ENCODE data around the gene ISM2. TPM values are rescaled to one million over a fixed set of nuclear protein-coding genes. Genes with fewer than 3 reads are reported as not detected.

The ISM2 gene
- total RNA-seq, 4 donors from 2014 or later, result not detected

DNA sequence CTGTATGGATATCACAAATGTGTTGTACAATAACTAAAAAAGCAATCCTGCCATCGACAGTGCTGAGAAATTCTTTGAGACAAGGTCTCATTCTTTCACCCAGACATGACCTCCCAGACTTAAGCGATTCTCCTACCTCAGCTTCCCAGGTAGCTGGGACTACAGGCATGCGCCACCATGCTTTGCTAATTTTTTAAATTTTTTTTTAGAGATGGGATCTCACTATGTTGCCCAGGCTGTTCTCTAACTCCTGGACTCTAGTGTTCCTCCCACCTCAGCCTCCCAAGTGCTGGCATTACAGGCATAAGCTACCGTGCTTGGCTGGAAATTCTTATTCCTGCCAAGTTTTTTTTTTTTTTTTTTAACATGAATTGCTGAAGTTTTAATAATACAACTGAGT, 58.8 kb downstream of the ISM2 start:
- H3K4me3 ChIP-seq, result no peak overlapping the region

DNA sequence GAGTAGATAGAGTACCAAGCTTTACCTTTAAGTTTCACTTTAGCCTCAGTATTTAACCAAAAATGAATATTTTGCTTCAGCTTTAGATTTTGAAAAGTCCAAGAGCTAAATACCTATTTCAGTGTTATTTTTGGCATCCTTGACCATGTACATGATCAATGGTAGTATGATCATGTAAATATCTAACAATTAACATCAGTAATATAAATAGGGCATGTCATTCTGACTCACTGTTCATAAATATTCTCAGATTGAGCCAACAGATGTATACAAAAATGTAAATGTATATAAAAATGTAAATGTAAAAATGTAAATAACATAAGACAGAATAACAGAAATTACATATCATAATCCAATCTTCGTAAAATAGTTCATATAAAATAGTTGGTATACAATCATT, 60.0 kb downstream of the ISM2 start:
- TF ChIP-seq CTCF (IDR thresholded peaks at IDR 0.05) (no peak), POLR2A (IDR thresholded peaks at IDR 0.05) (no peak)
- no peaks in the 10 kb centered on the region for H3K27me3 ChIP-seq
- no peak for DNase-seq
- no peak overlapping the region for H3K27ac ChIP-seq
- no peaks in the 10 kb centered on the region for H3K4me1 ChIP-seq
- H3K4me3 ChIP-seq, result no peak overlapping the region
- H3K9me3 ChIP-seq, result no peaks in the 10 kb centered on the region
- H3K36me3 ChIP-seq, result peaks cover 0 to 95% (median 0%) of the 10 kb centered on the region in 3 donors

More for the DNA sequence above, 58.8 kb downstream of the ISM2 start:
- H3K9me3 ChIP-seq, result no peaks in the 10 kb centered on the region
- peaks cover 0 to 95% (median 0%) of the 10 kb centered on the region in 3 donors for H3K36me3 ChIP-seq
- no peak overlapping the region for H3K27ac ChIP-seq
- no peaks in the 10 kb centered on the region for H3K4me1 ChIP-seq
- no peaks in the 10 kb centered on the region for H3K27me3 ChIP-seq
- no peak for DNase-seq
- TF ChIP-seq CTCF (IDR thresholded peaks at IDR 0.05) (no peak), POLR2A (IDR thresholded peaks at IDR 0.05) (no peak)

- no peaks in the 10 kb centered on the region for H3K27me3 ChIP-seq
- no peaks in the 10 kb centered on the region for H3K9me3 ChIP-seq
- H3K4me1 ChIP-seq, result no peaks in the 10 kb centered on the region
- H3K27ac ChIP-seq, result no peak overlapping the region
- TF ChIP-seq POLR2A (IDR thresholded peaks at IDR 0.05) (no peak), CTCF (IDR thresholded peaks at IDR 0.05) (no peak)
- no peak overlapping the region for H3K4me3 ChIP-seq
- DNase-seq, result no peak
- peaks cover 0 to 95% (median 0%) of the 10 kb centered on the region in 3 donors for H3K36me3 ChIP-seq
These were observed 62.6 kb downstream of the ISM2 start for GRCh38 chr14:77436042-77436441.

- Histone ChIP-seq H3K36me3 (peaks cover 0 to 93% (median 0%) of the 10 kb centered on the region in 3 donors), H3K4me3 (no peak overlapping the region), H3K27me3 (no peaks in the 10 kb centered on the region), H3K4me1 (no peaks in the 10 kb centered on the region), H3K27ac (no peak overlapping the region), H3K9me3 (no peaks in the 10 kb centered on the region)
- DNase-seq, result no peak
- no peak for TF ChIP-seq CTCF (IDR thresholded peaks at IDR 0.05)
- no peak for TF ChIP-seq POLR2A (IDR thresholded peaks at IDR 0.05)
These were observed 72.2 kb downstream of the ISM2 start for GRCh38 chr14:77426396-77426795.

- H3K27ac ChIP-seq, result no peak overlapping the region
- H3K27me3 ChIP-seq, result no peaks in the 10 kb centered on the region
- no peak for DNase-seq
- H3K9me3 ChIP-seq, result peaks cover 0 to 6% (median 2%) of the 10 kb centered on the region in 4 donors
- no peaks in the 10 kb centered on the region for H3K4me1 ChIP-seq
- H3K36me3 ChIP-seq, result peaks cover 0 to 80% (median 0%) of the 10 kb centered on the region in 3 donors
- no peak for TF ChIP-seq CTCF (IDR thresholded peaks at IDR 0.05)
- no peak overlapping the region for H3K4me3 ChIP-seq
These were observed 73.8 kb downstream of the ISM2 start for GRCh38 chr14:77424862-77425261.

Small RNA genes within 50 kb of the gene (small RNA-seq; reads per million reads assigned to genes)
- gene RF00404 (0 reads per million in 2 donors), gene RN7SL587P (0 reads per million in 2 donors)

Other genes with a start within 250 kb of the ISM2 start
- not detected for gene NGB, start 227.6 kb downstream of the ISM2 start, total RNA-seq
- gene POMT2, start 177.9 kb downstream of the ISM2 start, total RNA-seq, result 10 to 100 TPM; 19.0 to 43.0 (median 31.6) TPM
- 10 to 100 TPM; 18.0 to 49.9 (median 36.0) TPM for gene GSTZ1, start 177.8 kb downstream of the ISM2 start, total RNA-seq
- gene TMED8, start 121.7 kb downstream of the ISM2 start, total RNA-seq, result 1 to 10 TPM; 7.4 to 9.9 (median 7.5) TPM
- 1 to 10 TPM in 1 of 4 donors, under 1 TPM in 1, not detected in 2; 0.35 to 1.7 TPM for gene SAMD15, start 121.4 kb downstream of the ISM2 start, total RNA-seq
- 1 to 10 TPM in 2 of 4 donors, not detected in 2; 1.2 to 2.8 TPM for gene NOXRED1, start 75.3 kb downstream of the ISM2 start, total RNA-seq
- gene VIPAS39, start 41.2 kb downstream of the ISM2 start, total RNA-seq, result 10 to 100 TPM; 19.0 to 55.3 (median 25.3) TPM
- gene AHSA1, start 40.7 kb downstream of the ISM2 start, total RNA-seq, result 100 to 1,000 TPM in 1 of 4 donors, 10 to 100 TPM in 3; 56.6 to 129 (median 80.9) TPM
- 10 to 100 TPM; 21.6 to 35.5 (median 29.8) TPM for gene SPTLC2, start 117.8 kb upstream of the ISM2 start, total RNA-seq
- gene ALKBH1, start 209.2 kb upstream of the ISM2 start, total RNA-seq, result 10 to 100 TPM; 12.6 to 15.4 (median 14.2) TPM
- 100 to 1,000 TPM in 2 of 4 donors, 10 to 100 TPM in 2; 40.4 to 162 (median 107) TPM for gene SLIRP, start 209.3 kb upstream of the ISM2 start, total RNA-seq